HCT116 (cell line): Measurements from ENCODE around the gene RFTN2. TPM values are rescaled to one million over a fixed set of nuclear protein-coding genes. Genes with fewer than 3 reads are reported as not detected.

Experiments
- ATAC-seq: fragments of 200-7000 bp; cut with Tn5 transposase; 2 replicates; pipeline ENCODE4 v1.9.1; 2020; ENCODE audit warnings: mild to moderate bottlenecking, moderate library complexity
- BruUV-seq: library from RNA; stranded (reverse); fragments of 400-500 nt; replicated peaks from 2 replicates; lab custom pipeline; 2021; lab: Mats Ljungman, UMichigan
- CTCF ChIA-PET: fragments of 300-600 bp; sonication (Branson Sonifier 250); formaldehyde crosslinking; loops from one replicate; lab custom pipeline; 2021; ENCODE audit warnings: antibody characterized with exemption; lab: Charles Lee
- POLR2A ChIA-PET: fragments of 300-600, 350-600 bp; sonication (Branson Sonifier 250); formaldehyde crosslinking; loops from one replicate; lab custom pipeline; 2021; ENCODE audit warnings: antibody characterized with exemption; lab: Charles Lee
- RAD21 ChIA-PET, 2 experiments: fragments of 300-600 bp; sonication (Branson Sonifier 250); formaldehyde crosslinking; loops; one replicate each; lab custom pipeline; 2023; ENCODE audit warnings: low total read pairs in 2 of 2; ENCODE audit not compliant: uncharacterized antibody in 2 of 2, unreplicated experiment in 2 of 2, low non-redundant PET in 1 of 2; lab: Charles Lee
- DNase-seq: peaks from one replicate; pipeline ENCODE4 v3.0.0-alpha.2; 2010; ENCODE audit warnings: low read depth, low spot score
- H2AFZ ChIP-seq: fragments of 200-600 bp; shearing (Covaris generic), sonication (generic); 2 replicates; pipeline ENCODE4 v1.6.1; 2017; ENCODE audit warnings: low read depth, mixed run types, mixed read lengths, antibody characterized with exemption, low read length; ENCODE audit not compliant: poor library complexity, severe bottlenecking
- H3K27ac ChIP-seq: 2 replicates; pipeline ENCODE4 v1.5.1; 2012; ENCODE audit warnings: low read depth, low read length
- H3K27me3 ChIP-seq: fragments of 200-600 bp; sonication (generic); 2 replicates; pipeline ENCODE4 v1.6.1; 2016; ENCODE audit warnings: mixed run types, low read length, mixed read lengths; ENCODE audit not compliant: insufficient read depth
- H3K36me3 ChIP-seq, 2 experiments: fragments of 200-500 bp in 1 of 2; fragments of 200-600 bp in 1 of 2; sonication (Bioruptor generic) in 1 of 2; sonication (generic) in 1 of 2; 2 replicates each; pipeline versions ENCODE4 v1.5.1 to v1.6.1; 2014 to 2016; ENCODE audit warnings: low read length in 2 of 2, inconsistent platforms in 1 of 2, mixed read lengths in 1 of 2, mixed run types in 1 of 2; ENCODE audit not compliant: insufficient read depth in 2 of 2, control insufficient read depth in 1 of 2
- H3K4me1 ChIP-seq, 2 experiments: fragments of 200-600 bp in 1 of 2; sonication (generic) in 1 of 2; 2 replicates each; pipeline versions ENCODE4 v1.5.1 to v1.6.1; 2012 to 2017; ENCODE audit warnings: low read length in 2 of 2, inconsistent platforms in 1 of 2, mild to moderate bottlenecking in 1 of 2, mixed read lengths in 1 of 2, mixed run types in 1 of 2, moderate library complexity in 1 of 2; ENCODE audit not compliant: insufficient read depth in 2 of 2, control insufficient read depth in 1 of 2
- H3K4me2 ChIP-seq: fragments of 200-600 bp; sonication (generic); 2 replicates; pipeline ENCODE4 v1.6.1; 2017; ENCODE audit warnings: mixed run types, low read length, mixed read lengths
- H3K4me3 ChIP-seq, 2 experiments: fragments of 200-600 bp in 1 of 2; sonication (generic) in 1 of 2; replicated peaks in 1 of 2; 2 replicates each; pipeline ENCODE4 v1.5.1; 2011 to 2016; ENCODE audit warnings: low read length in 2 of 2, control low read depth in 1 of 2, low read depth in 1 of 2, mild to moderate bottlenecking in 1 of 2, mixed read lengths in 1 of 2, mixed run types in 1 of 2
- H3K79me2 ChIP-seq: fragments of 200-600 bp; sonication (generic); 2 replicates; pipeline ENCODE4 v1.6.1; 2017; ENCODE audit warnings: mild to moderate bottlenecking, mixed run types, low read length, moderate library complexity, mixed read lengths; ENCODE audit not compliant: insufficient read depth
- H3K9ac ChIP-seq: fragments of 200-600 bp; sonication (generic); 2 replicates; pipeline ENCODE4 v1.6.1; 2016; ENCODE audit warnings: low read length, mixed read lengths
- H3K9me2 ChIP-seq: fragments of 200-600 bp; sonication (generic), shearing (Covaris generic); 2 replicates; pipeline ENCODE4 v1.6.1; 2017; ENCODE audit warnings: mixed run types, mild to moderate bottlenecking, moderate library complexity; ENCODE audit not compliant: insufficient read depth
- H3K9me3 ChIP-seq, 2 experiments: fragments of 200-500 bp in 1 of 2; fragments of 200-600 bp in 1 of 2; sonication (Bioruptor generic) in 1 of 2; sonication (generic) in 1 of 2; 2 replicates each; pipeline ENCODE4 v1.6.1; 2014 to 2017; ENCODE audit warnings: low read length in 2 of 2, mixed read lengths in 2 of 2, inconsistent platforms in 1 of 2, low read depth in 1 of 2, mild to moderate bottlenecking in 1 of 2, mixed run types in 1 of 2, moderate library complexity in 1 of 2; ENCODE audit not compliant: control insufficient read depth in 1 of 2, insufficient read depth in 1 of 2
- H4K20me1 ChIP-seq: fragments of 200-600 bp; sonication (generic), shearing (Covaris generic); 2 replicates; pipeline ENCODE4 v1.6.1; 2017; ENCODE audit warnings: mixed run types, mild to moderate bottlenecking, moderate library complexity; ENCODE audit not compliant: insufficient read depth
- ELF1 ChIP-seq: IDR thresholded peaks from 2 replicates; pipeline ENCODE4 v1.6.1; 2012; ENCODE audit warnings: low read depth, borderline replicate concordance
- EZH2 ChIP-seq: fragments of 200-600 bp; sonication (generic); IDR thresholded peaks from 2 replicates; pipeline ENCODE4 v1.6.1; 2017; ENCODE audit warnings: antibody characterized with exemption, mixed run types
- JUND ChIP-seq: IDR thresholded peaks from 2 replicates; pipeline ENCODE4 v1.6.1; 2012
- MAX ChIP-seq: IDR thresholded peaks from 2 replicates; pipeline ENCODE4 v1.6.1; 2012
- POLR2A ChIP-seq: IDR thresholded peaks from 2 replicates; pipeline ENCODE4 v1.7.0; 2011; ENCODE audit warnings: borderline replicate concordance; ENCODE audit not compliant: insufficient read depth, insufficient read length; ENCODE audit errors: extremely low read depth
- RAD21 ChIP-seq: IDR thresholded peaks from 2 replicates; pipeline ENCODE4 v1.6.1; 2012; ENCODE audit warnings: low read depth, mild to moderate bottlenecking
- SP1 ChIP-seq: IDR thresholded peaks from 2 replicates; pipeline ENCODE4 v1.6.1; 2012; ENCODE audit warnings: low read depth
- TCF7L2 ChIP-seq: IDR thresholded peaks from 2 replicates; pipeline ENCODE4 v1.7.0; 2011; ENCODE audit warnings: borderline replicate concordance, inconsistent platforms; ENCODE audit not compliant: insufficient read depth, insufficient read length; ENCODE audit errors: extremely low read depth
- ZBTB33 ChIP-seq: IDR thresholded peaks from 2 replicates; pipeline ENCODE4 v1.6.1; 2011; ENCODE audit warnings: mild to moderate bottlenecking, low read length, moderate library complexity; ENCODE audit not compliant: insufficient replicate concordance; ENCODE audit errors: extremely low read depth
- intact Hi-C: fragments of 100-400 bp; cut with micrococcal nuclease; formaldehyde crosslinking; loops from 2 replicates; pipeline ENCODE4 v1.10.0; 2022
- total RNA-seq: library from RNA; stranded (reverse); gene quantifications from one replicate; pipeline ENCODE4 v1.2.1, GENCODE V29; 2021; ENCODE audit not compliant: unreplicated experiment

Gene RFTN2
- total RNA-seq, 1 experiment from 2014 or later = not detected

GRCh38 chr2:197614532-197614931 is 60.9 kb downstream of the RFTN2 start:
- ATAC-seq = no peak
- Histone ChIP-seq H3K4me1 (no peaks in the 10 kb centered on the region), H3K9me3 (no peaks in the 10 kb centered on the region), H3K79me2 (no peaks in the 10 kb centered on the region), H3K4me3 (no peak overlapping the region), H3K36me3 (no peaks in the 10 kb centered on the region), H3K9ac (no peak overlapping the region), H3K9me2 (no peaks in the 10 kb centered on the region), H2AFZ (no peak overlapping the region), H3K27ac (no peak overlapping the region), H3K27me3 (no peaks in the 10 kb centered on the region), H4K20me1 (no peaks in the 10 kb centered on the region), H3K4me2 (no peak overlapping the region)
- ChIA-PET POLR2A (no interaction called here), CTCF (no interaction called here), RAD21 (no interaction called here)
- intact Hi-C loops = no loop called here
- no TSS peak for BruUV-seq
- no peak for DNase-seq
- TF ChIP-seq TCF7L2 = no peak
- TF ChIP-seq RAD21 = no peak
- TF ChIP-seq ZBTB33 = no peak
- no peak for TF ChIP-seq ELF1
- no peak for TF ChIP-seq EZH2
- no peak for TF ChIP-seq SP1
- no peak for TF ChIP-seq MAX
- no peak for TF ChIP-seq POLR2A
- TF ChIP-seq JUND = no peak
